H1 (cell line): ENCODE results near the gene KSR2. TPM values are rescaled to one million over a fixed set of nuclear protein-coding genes. Genes with fewer than 3 reads are reported as not detected.

Experiments
- BRCA1 ChIP-seq: IDR thresholded peaks from 2 replicates; pipeline ENCODE4 v1.6.1; 2012; ENCODE audit warnings: low read depth, low read length, improper control_type of control experiment
- CHD1 ChIP-seq: IDR thresholded peaks from 2 replicates; pipeline ENCODE4 v1.6.1; 2012; ENCODE audit warnings: low read depth, low read length, improper control_type of control experiment
- FOSL1 ChIP-seq: IDR thresholded peaks from 2 replicates; pipeline ENCODE4 v1.6.1; 2011; ENCODE audit warnings: mild to moderate bottlenecking, low read depth, low read length, moderate library complexity; ENCODE audit not compliant: insufficient read depth
- MAX ChIP-seq: IDR thresholded peaks from 2 replicates; pipeline ENCODE4 v1.6.1; 2012; ENCODE audit warnings: inconsistent platforms
- PHF8 ChIP-seq: fragments of 200-600 bp; sonication (generic); conservative IDR thresholded peaks from 2 replicates; pipeline ENCODE4 v1.7.1; 2012; ENCODE audit warnings: low read depth, mild to moderate bottlenecking, inconsistent platforms, low read length, moderate library complexity
- TCF12 ChIP-seq: IDR thresholded peaks from 2 replicates; pipeline ENCODE4 v1.6.1; 2011; ENCODE audit warnings: low read depth, mild to moderate bottlenecking, low read length
- TEAD4 ChIP-seq: IDR thresholded peaks from 2 replicates; pipeline ENCODE4 v1.6.1; 2012; ENCODE audit warnings: low read depth, low read length, inconsistent platforms, mixed read lengths
- polyA plus RNA-seq, 7 experiments: library from polyadenylated mRNA; depleted of rRNA in 3 of 7; stranded (reverse) in 5 of 7; unstranded in 2 of 7; fragments of >200 nt in 5 of 7; fragments of 200-250 nt in 2 of 7; gene quantifications; 1 replicate in 5 of 7; 2 replicates in 1 of 7; 4 replicates in 1 of 7; pipeline versions ENCODE4 v1.2.1 to v1.2.3, GENCODE V29; 2011 to 2013; ENCODE audit warnings: missing spikeins in 2 of 7, mixed read lengths in 2 of 7
- total RNA-seq: library from RNA; stranded (reverse); fragmentation: NEBNext Ultra II Directional; extraction: Animal tissue kit (Norgen Biotek cat#: 25700); gene quantifications from 2 replicates; pipeline ENCODE4 v1.2.1, GENCODE V29; 2021

The KSR2 gene
- total and polyA plus RNA-seq, 2 of the 8 experiments (the other 6 are each of a cell fraction or from before 2014, with no cell fraction given), result 0.74 to 2.2 TPM

GRCh38 chr12:117476341-117476740, 492.4 kb downstream of the KSR2 start (continued):
- TF ChIP-seq MAX (no peak), FOSL1 (no peak), TEAD4 (no peak), PHF8 (no peak), TCF12 (no peak), BRCA1 (no peak), CHD1 (no peak)
